H54 (cell line): ENCODE results near the gene MN1.

ENCODE experiments used
- DNase-seq: peaks from one replicate; pipeline ENCODE4 v3.0.0; 2011; ENCODE audit warnings: low spot score, mixed read lengths; ENCODE audit not compliant: insufficient read length
- FAIRE-seq: peaks from 3 replicates; lab custom pipeline; 2011; peaks lifted over from hg19 to GRCh38; lab: Jason Lieb, UNC
- POLR2A ChIP-seq: IDR thresholded peaks from 2 replicates; pipeline ENCODE4 v1.6.1; 2011; ENCODE audit warnings: low read depth, mild to moderate bottlenecking, low read length

MN1 gene

GRCh38 chr22:27836181-27836580, 34.6 kb upstream of the MN1 start:
- no peak for FAIRE-seq
- no peak for TF ChIP-seq POLR2A

GRCh38 chr22:27835446-27835845, 33.9 kb upstream of the MN1 start:
- TF ChIP-seq POLR2A: no peak
- FAIRE-seq (no peak), DNase-seq (no peak)

More at GRCh38 chr22:27836181-27836580, 34.6 kb upstream of the MN1 start:
- no peak for DNase-seq

- FAIRE-seq (no peak), DNase-seq (no peak)
- TF ChIP-seq POLR2A: no peak
These were observed 33.0 kb upstream of the MN1 start for GRCh38 chr22:27834364-27835185.

GRCh38 chr22:27833803-27834202, 32.2 kb upstream of the MN1 start:
- no peak for FAIRE-seq

GRCh38 chr22:27832606-27833005, 31.1 kb upstream of the MN1 start:
- no peak for DNase-seq
- FAIRE-seq: no peak
- TF ChIP-seq POLR2A: no peak

More at GRCh38 chr22:27833803-27834202, 32.2 kb upstream of the MN1 start:
- DNase-seq: no peak
- TF ChIP-seq POLR2A: no peak

- DNase-seq (no peak), FAIRE-seq (no peak)
- no peak for TF ChIP-seq POLR2A
These were observed 28.1 kb upstream of the MN1 start for GRCh38 chr22:27829620-27830019.

- FAIRE-seq (no peak), DNase-seq (no peak)
- no peak for TF ChIP-seq POLR2A
These were observed 26.3 kb upstream of the MN1 start for GRCh38 chr22:27827604-27828587.

GRCh38 chr22:27825174-27825573, 23.6 kb upstream of the MN1 start:
- FAIRE-seq: no peak
- DNase-seq: no peak
- TF ChIP-seq POLR2A: no peak

GRCh38 chr22:27823221-27823620, 21.7 kb upstream of the MN1 start:
- DNase-seq: no peak
- no peak for FAIRE-seq
- no peak for TF ChIP-seq POLR2A

GRCh38 chr22:27820896-27821866, 19.6 kb upstream of the MN1 start:
- FAIRE-seq (no peak), DNase-seq (no peak)
- TF ChIP-seq POLR2A: no peak

GRCh38 chr22:27816552-27816951, 15.0 kb upstream of the MN1 start:
- no peak for TF ChIP-seq POLR2A
- FAIRE-seq (no peak), DNase-seq (no peak)

GRCh38 chr22:27815826-27816530, 14.4 kb upstream of the MN1 start:
- DNase-seq (no peak), FAIRE-seq (no peak)
- no peak for TF ChIP-seq POLR2A
